Tibial artery (tissue), 4 donors: ENCODE results near the gene SLC24A3.

Experiments
- DNase-seq, 2 donors: peaks; one replicate each; pipeline ENCODE4 v3.0.0-alpha.2; 2019
- H3K27ac ChIP-seq, 2 donors: fragments of 200-600 bp; sonication (generic) in 1 of 2; 1 replicate in 1 of 2; 2 replicates in 1 of 2; pipeline ENCODE4 v1.5.1; 2018 to 2019; ENCODE audit warnings: mild to moderate bottlenecking in 1 of 2
- H3K27me3 ChIP-seq, 2 donors: fragments of 200-600 bp; sonication (generic) in 1 of 2; one replicate each; pipeline versions ENCODE4 v1.5.1 to v1.6.0; 2016 to 2019
- H3K36me3 ChIP-seq, 3 donors: fragments of 200-600 bp; sonication (generic) in 2 of 3; one replicate each; pipeline ENCODE4 v1.5.1; 2016 to 2019; ENCODE audit warnings: mild to moderate bottlenecking in 2 of 3
- H3K4me1 ChIP-seq, 4 donors: fragments of 200-600 bp; sonication (generic) in 2 of 4; 1 replicate in 3 of 4; 2 replicates in 1 of 4; pipeline ENCODE4 v1.5.1; 2016 to 2019
- H3K4me3 ChIP-seq, 2 donors: fragments of 200-600 bp; sonication (generic) in 1 of 2; 1 replicate in 1 of 2; 2 replicates in 1 of 2; pipeline ENCODE4 v1.5.1; 2018 to 2019; ENCODE audit warnings: mild to moderate bottlenecking in 2 of 2
- H3K9me3 ChIP-seq, 3 donors: fragments of 200-600 bp; sonication (generic) in 1 of 3; one replicate each; pipeline ENCODE4 v1.5.1; 2016 to 2019
- intact Hi-C: fragments of 100-400 bp; cut with DNase I; formaldehyde crosslinking; loops from one replicate; pipeline ENCODE4 v1.15.0; 2023; ENCODE audit warnings: low total_unique reads
- TF ChIP-seq, protein P1 (sequence below), 2 experiments: fragments of 200-600 bp in 1 of 2; fragments of 450-650 bp in 1 of 2; IDR thresholded peaks; one replicate each; pipeline ENCODE4 v1.5.1; 2017 to 2019; ENCODE audit warnings: antibody characterized with exemption in 2 of 2, mild to moderate bottlenecking in 1 of 2, moderate library complexity in 1 of 2

Gene SLC24A3

DNA sequence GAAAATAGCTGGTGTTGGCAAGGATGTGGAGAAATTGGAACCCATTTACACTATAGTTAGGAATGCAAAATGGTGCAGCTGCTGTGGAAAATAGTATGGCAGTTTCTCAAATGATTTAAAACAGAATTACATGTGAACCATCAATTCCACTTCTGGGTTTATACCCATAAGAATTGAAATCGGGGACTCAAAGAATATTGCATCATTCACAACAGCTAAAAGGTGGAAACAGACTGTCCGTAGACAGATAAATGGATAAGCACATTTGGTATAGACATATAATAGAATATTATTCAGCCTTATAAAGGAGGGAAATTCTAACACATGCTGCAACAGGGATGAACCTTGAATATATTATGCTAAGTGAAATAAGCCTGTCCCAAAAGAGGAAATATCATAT is 355.7 kb downstream of the SLC24A3 start:
- H3K4me1 ChIP-seq, result peaks cover 0 to 11% (median 0%) of the 10 kb centered on the region in 4 donors
- TF ChIP-seq, protein P1, sequence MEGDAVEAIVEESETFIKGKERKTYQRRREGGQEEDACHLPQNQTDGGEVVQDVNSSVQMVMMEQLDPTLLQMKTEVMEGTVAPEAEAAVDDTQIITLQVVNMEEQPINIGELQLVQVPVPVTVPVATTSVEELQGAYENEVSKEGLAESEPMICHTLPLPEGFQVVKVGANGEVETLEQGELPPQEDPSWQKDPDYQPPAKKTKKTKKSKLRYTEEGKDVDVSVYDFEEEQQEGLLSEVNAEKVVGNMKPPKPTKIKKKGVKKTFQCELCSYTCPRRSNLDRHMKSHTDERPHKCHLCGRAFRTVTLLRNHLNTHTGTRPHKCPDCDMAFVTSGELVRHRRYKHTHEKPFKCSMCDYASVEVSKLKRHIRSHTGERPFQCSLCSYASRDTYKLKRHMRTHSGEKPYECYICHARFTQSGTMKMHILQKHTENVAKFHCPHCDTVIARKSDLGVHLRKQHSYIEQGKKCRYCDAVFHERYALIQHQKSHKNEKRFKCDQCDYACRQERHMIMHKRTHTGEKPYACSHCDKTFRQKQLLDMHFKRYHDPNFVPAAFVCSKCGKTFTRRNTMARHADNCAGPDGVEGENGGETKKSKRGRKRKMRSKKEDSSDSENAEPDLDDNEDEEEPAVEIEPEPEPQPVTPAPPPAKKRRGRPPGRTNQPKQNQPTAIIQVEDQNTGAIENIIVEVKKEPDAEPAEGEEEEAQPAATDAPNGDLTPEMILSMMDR (IDR thresholded peaks at IDR 0.05), result no peak
- H3K9me3 ChIP-seq, result no peaks in the 10 kb centered on the region
- intact Hi-C loops, result no loop called here
- H3K27me3 ChIP-seq, result no peaks in the 10 kb centered on the region
- H3K27ac ChIP-seq, result no peak overlapping the region
- H3K36me3 ChIP-seq, result no peaks in the 10 kb centered on the region
- H3K4me3 ChIP-seq, result no peak overlapping the region
- no peak for DNase-seq

DNA sequence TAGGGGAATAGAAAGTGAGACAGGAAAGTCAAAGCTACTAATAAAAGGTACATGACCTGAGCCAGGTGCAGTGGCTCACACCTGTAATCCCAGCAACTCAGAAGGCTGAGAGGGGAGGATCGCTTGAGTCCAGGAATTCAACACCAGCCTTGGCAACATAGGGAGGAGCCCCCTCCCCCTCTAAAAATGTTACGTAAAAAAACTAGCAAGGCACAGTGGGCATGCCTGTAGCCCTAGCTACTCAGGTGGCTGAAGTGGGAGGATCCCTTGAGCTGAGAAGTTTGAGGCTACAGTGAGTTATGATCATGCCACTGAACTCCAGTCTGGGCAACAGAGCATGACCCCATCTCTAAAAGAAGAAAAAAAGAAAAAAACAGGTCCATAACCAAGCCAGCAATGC is 359.6 kb downstream of the SLC24A3 start:
- Histone ChIP-seq H3K36me3 (no peaks in the 10 kb centered on the region), H3K4me3 (no peak overlapping the region), H3K27me3 (no peaks in the 10 kb centered on the region), H3K27ac (no peak overlapping the region), H3K9me3 (no peaks in the 10 kb centered on the region), H3K4me1 (peaks cover 0 to under 1% (median 0%) of the 10 kb centered on the region in 4 donors)
- TF ChIP-seq, protein P1 (IDR thresholded peaks at IDR 0.05), result no peak
- intact Hi-C loops, result no loop called here
- no peak for DNase-seq

DNA sequence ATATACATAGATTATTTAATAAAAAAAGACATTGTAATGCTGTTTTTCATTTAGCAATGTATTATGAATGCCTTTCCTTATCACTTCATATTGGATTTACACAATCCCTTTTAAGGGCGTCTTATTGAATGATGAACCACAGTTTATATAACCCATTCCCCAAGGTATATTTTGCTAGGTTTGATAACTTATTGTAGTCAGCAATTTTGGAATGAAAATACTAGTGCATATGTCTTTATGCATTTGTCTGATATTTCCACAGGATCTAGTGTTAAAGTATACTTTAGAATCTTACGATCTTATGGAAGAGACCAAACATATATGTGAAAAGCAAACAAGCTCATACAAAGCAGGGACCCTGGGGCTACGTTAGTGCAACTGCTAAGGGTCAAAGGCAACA is 365.2 kb downstream of the SLC24A3 start:
- Histone ChIP-seq H3K27me3 (no peaks in the 10 kb centered on the region), H3K4me1 (no peaks in the 10 kb centered on the region), H3K4me3 (no peak overlapping the region), H3K27ac (no peak overlapping the region), H3K9me3 (no peaks in the 10 kb centered on the region), H3K36me3 (no peaks in the 10 kb centered on the region)
- no peak for DNase-seq
- intact Hi-C loops, result no loop called here
- TF ChIP-seq, protein P1 (IDR thresholded peaks at IDR 0.05), result no peak

DNA sequence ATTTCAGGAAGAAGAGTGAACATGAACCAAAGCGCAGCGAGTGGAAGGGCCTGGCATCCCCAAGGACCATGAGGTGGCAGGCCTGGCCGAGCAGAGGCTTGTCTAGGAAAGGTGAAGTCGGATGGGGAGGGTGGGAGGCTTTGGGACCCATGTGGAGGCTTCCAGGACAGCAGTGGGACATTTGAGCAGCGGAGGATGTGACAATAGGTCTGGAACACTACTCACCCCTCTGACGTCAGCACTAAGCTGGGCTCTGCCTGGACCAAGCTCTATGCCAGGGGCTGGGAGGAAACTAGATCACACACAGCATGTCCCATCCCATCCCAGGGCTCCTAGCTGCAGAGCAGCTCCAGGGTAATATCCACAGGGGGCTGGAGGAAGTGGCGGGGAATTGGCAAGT is 370.3 kb downstream of the SLC24A3 start:
- no peak overlapping the region for H3K27ac ChIP-seq
- intact Hi-C loops, result loop anchor here (10.0 kb wide), 1 partner anchor 218 kb away; no protein-coding TSS in a partner anchor

DNA sequence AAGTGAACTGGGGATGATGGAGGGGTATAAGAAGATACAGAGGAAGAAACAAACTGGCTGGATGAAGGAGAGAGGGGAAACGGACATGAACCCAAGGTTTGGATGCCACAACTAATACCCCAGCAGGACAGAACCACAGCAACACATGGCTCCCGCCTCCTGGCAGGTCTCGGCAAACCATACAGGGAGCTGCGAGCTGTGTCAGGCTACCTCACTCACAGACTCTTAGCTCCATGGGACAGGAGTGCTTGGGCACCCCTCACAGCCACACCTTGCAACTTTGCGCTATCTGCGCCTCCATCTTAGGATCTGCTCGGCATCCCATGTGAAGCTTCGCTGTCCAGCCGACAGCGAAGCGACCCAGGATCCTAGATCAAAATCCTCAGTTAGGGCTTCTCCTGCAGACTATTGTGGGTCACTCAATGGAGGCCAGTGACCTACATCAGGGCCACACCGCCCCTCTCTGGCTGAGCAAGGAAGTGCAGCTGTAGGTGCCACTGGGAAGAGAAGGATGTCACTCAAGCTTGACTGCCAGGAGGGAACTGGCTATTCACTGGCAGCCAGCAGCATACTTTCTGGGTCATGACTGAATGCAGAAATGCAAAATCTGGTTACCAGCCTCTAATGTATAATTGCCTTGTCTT is 371.2 kb downstream of the SLC24A3 start:
- DNase-seq, result peak; percentile 59 to 85
- intact Hi-C loops, result loop anchor here (2.0 to 10.0 kb wide), 2 partner anchors 219 to 375 kb away; no protein-coding TSS in a partner anchor
- no peaks in the 10 kb centered on the region for H3K9me3 ChIP-seq
- no peak overlapping the region for H3K4me3 ChIP-seq
- H3K27me3 ChIP-seq, result no peaks in the 10 kb centered on the region
- H3K4me1 ChIP-seq, result peaks cover 0 to 4% (median 0%) of the 10 kb centered on the region in 4 donors
- TF ChIP-seq, protein P1 (IDR thresholded peaks at IDR 0.05), result peak; percentile 85 to 90
- no peak overlapping the region for H3K27ac ChIP-seq
- H3K36me3 ChIP-seq, result peaks cover 0 to 12% (median 0%) of the 10 kb centered on the region in 3 donors

More for the DNA sequence above, 370.3 kb downstream of the SLC24A3 start:
- no peaks in the 10 kb centered on the region for H3K9me3 ChIP-seq
- no peaks in the 10 kb centered on the region for H3K27me3 ChIP-seq
- no peak overlapping the region for H3K4me3 ChIP-seq
- no peaks in the 10 kb centered on the region for H3K4me1 ChIP-seq
- peaks cover 0 to 12% (median 0%) of the 10 kb centered on the region in 3 donors for H3K36me3 ChIP-seq
- TF ChIP-seq, protein P1 (IDR thresholded peaks at IDR 0.05), result no peak
- no peak for DNase-seq
